OCI-LY3 (cell line): ENCODE results near the gene TSPO.

Experiments used
- EZH2phosphoT487 ChIP-seq: fragments of 200-600 bp; shearing (Covaris generic); IDR thresholded peaks from 2 replicates; pipeline ENCODE4 v1.6.1; 2018; ENCODE audit warnings: antibody characterized with exemption, mixed run types, low read depth
- TF ChIP-seq, protein P1 (sequence below): fragments of 200-600, 300-600 bp; sonication (generic); IDR thresholded peaks from 2 replicates; pipeline ENCODE4 v1.5.1; 2014; ENCODE audit warnings: antibody characterized with exemption, low read length, low read depth

GRCh38 chr22:43205261-43205691 lies 53.9 kb downstream of the TSPO start:
- TF ChIP-seq, protein P1, sequence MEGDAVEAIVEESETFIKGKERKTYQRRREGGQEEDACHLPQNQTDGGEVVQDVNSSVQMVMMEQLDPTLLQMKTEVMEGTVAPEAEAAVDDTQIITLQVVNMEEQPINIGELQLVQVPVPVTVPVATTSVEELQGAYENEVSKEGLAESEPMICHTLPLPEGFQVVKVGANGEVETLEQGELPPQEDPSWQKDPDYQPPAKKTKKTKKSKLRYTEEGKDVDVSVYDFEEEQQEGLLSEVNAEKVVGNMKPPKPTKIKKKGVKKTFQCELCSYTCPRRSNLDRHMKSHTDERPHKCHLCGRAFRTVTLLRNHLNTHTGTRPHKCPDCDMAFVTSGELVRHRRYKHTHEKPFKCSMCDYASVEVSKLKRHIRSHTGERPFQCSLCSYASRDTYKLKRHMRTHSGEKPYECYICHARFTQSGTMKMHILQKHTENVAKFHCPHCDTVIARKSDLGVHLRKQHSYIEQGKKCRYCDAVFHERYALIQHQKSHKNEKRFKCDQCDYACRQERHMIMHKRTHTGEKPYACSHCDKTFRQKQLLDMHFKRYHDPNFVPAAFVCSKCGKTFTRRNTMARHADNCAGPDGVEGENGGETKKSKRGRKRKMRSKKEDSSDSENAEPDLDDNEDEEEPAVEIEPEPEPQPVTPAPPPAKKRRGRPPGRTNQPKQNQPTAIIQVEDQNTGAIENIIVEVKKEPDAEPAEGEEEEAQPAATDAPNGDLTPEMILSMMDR, result no peak
- TF ChIP-seq EZH2phosphoT487, result no peak
